Peyer's patch (tissue), 4 donors: ENCODE measurements around the gene STK39.

Experiments used
- POLR2A ChIP-seq, 2 donors: fragments of 450-650 bp; IDR thresholded peaks; one replicate each; pipeline ENCODE4 v1.5.1; 2017; ENCODE audit warnings: antibody characterized with exemption in 2 of 2, mild to moderate bottlenecking in 2 of 2, moderate library complexity in 2 of 2
- TF ChIP-seq, protein P1 (sequence below), 6 experiments: fragments of 450-650 bp in 4 of 6; fragments of 200-600 bp in 2 of 6; sonication (generic) in 1 of 6; IDR thresholded peaks; one replicate each; pipeline ENCODE4 v1.5.1; 2017 to 2019; ENCODE audit warnings: antibody characterized with exemption in 6 of 6, mild to moderate bottlenecking in 3 of 6, moderate library complexity in 1 of 6

DNA sequence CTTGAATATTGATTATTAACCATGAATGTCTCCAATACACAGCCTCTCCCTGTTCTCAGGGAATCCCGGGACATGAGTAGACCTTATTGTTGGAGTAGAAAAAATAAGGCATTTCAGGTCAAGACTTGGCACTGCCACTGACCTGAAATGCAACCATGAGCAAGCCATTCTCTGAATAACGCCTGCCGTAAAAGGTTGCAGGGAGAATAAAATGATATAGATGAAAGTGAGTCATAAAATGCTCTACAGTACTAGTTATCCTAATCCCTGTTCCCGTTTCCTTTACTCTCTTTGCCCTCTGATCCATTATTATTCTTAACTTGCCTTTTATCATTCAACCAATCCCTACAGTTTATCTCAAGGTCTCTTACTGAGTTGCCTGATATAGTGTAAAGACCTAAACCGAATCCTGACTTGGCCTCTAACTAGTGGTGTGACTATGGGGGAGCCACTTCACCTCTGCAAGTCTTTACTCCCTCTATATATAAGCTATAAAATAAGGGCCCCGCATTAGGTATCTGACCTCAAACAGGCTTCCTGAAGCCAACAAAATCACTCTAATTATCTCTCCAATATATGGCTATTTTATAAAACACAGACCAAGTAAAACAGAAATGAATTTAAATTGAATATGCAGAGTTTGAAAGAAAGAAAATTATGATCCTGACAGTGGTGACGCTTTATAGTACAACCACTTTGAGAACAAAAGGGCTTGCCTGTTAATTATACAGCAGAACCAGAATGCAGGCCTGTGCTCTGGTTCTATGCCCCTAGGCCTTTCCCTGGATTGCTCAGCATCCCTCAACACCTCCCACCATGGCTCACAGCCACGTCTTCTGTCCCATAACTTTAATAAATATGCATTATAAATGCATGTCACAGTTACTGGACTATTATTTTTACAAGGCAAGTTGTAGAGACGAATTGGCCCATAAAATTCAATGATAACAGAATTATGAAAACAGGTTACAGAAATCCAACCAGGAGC lies 183.1 kb downstream of the STK39 start:
- TF ChIP-seq, protein P1, sequence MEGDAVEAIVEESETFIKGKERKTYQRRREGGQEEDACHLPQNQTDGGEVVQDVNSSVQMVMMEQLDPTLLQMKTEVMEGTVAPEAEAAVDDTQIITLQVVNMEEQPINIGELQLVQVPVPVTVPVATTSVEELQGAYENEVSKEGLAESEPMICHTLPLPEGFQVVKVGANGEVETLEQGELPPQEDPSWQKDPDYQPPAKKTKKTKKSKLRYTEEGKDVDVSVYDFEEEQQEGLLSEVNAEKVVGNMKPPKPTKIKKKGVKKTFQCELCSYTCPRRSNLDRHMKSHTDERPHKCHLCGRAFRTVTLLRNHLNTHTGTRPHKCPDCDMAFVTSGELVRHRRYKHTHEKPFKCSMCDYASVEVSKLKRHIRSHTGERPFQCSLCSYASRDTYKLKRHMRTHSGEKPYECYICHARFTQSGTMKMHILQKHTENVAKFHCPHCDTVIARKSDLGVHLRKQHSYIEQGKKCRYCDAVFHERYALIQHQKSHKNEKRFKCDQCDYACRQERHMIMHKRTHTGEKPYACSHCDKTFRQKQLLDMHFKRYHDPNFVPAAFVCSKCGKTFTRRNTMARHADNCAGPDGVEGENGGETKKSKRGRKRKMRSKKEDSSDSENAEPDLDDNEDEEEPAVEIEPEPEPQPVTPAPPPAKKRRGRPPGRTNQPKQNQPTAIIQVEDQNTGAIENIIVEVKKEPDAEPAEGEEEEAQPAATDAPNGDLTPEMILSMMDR (IDR thresholded peaks at IDR 0.05) = no peak
- no peak for TF ChIP-seq POLR2A (IDR thresholded peaks at IDR 0.05)
